ENCODE results near the gene CT45A5. TPM values are rescaled to one million over a fixed set of nuclear protein-coding genes. Genes with fewer than 3 reads are reported as not detected.
A peak's percentile ranks its signal among the peaks of the same experiment; 100 is the strongest.
"Not testable (repeated sequence)": the region's sequence is repeated elsewhere in the genome, so short reads cannot be mapped to it uniquely, and the experiment has no call there.

The CT45A5 gene
- total RNA-seq, 1 experiment from 2014 or later, result not detected

DNA sequence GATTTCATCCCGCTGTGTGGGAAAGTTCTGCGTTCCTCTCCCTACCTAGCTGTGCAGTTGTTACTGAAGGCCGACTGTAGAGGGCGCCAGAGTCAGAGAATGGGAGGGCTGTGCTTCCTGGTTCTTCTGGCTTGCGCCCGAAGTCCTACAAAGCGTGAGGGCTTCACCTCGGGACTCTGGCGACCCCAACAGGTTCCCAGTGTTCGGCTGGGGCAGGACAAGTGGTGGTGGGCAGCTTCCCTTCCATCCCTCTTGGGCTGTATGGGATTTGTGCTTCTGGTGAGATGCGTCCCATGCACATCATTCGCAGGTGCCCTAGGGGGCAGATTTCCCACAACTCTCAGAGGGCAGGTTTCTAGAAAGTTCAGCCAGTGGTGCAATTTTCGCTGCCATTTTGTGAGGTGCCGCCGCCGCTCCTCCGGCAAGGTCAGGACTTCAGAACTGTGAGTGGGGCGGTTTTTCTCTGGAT, 44.6 kb downstream of the CT45A5 start:
- Mint-ChIP-seq H3K27ac (ENCODE audit: unreplicated experiment) (no peak overlapping the region), H3K9me3 (ENCODE audit: low read depth, unreplicated experiment) (no peaks in the 10 kb centered on the region), H3K27me3 (ENCODE audit: unreplicated experiment) (no peaks in the 10 kb centered on the region), H3K36me3 (ENCODE audit: insufficient read depth, unreplicated experiment) (no peaks in the 10 kb centered on the region), H3K4me3 (ENCODE audit: low read depth, unreplicated experiment) (no peak overlapping the region), H3K4me1 (ENCODE audit: low read depth, unreplicated experiment) (no peaks in the 10 kb centered on the region)
- peak; percentile 47 for DNase-seq
- CTCF ChIA-PET, result no interaction called here
- TF ChIP-seq CTCF (IDR thresholded peaks at IDR 0.05; ENCODE audit: unreplicated experiment), result no peak
- intact Hi-C loops (cut with micrococcal nuclease; ENCODE audit: unreplicated experiment), result no loop called here
- no TSS peak for BruUV-seq (replicated peaks)

- TF ChIP-seq CTCF (IDR thresholded peaks at IDR 0.05; ENCODE audit: unreplicated experiment), result no peak
- CTCF ChIA-PET, result no interaction called here
- H3K4me3 Mint-ChIP-seq (ENCODE audit: low read depth, unreplicated experiment), result no peak overlapping the region
- H3K27me3 Mint-ChIP-seq (ENCODE audit: unreplicated experiment), result no peaks in the 10 kb centered on the region
- no peaks in the 10 kb centered on the region for H3K4me1 Mint-ChIP-seq (ENCODE audit: low read depth, unreplicated experiment)
- no peaks in the 10 kb centered on the region for H3K36me3 Mint-ChIP-seq (ENCODE audit: insufficient read depth, unreplicated experiment)
- intact Hi-C loops (cut with micrococcal nuclease; ENCODE audit: unreplicated experiment), result no loop called here
- BruUV-seq (replicated peaks), result no TSS peak
- no peak overlapping the region for H3K27ac Mint-ChIP-seq (ENCODE audit: unreplicated experiment)
- no peaks in the 10 kb centered on the region for H3K9me3 Mint-ChIP-seq (ENCODE audit: low read depth, unreplicated experiment)
- DNase-seq, result no peak
Observed at GRCh38 chrX:135737366-135738071, 47.8 kb downstream of the CT45A5 start.

GRCh38 chrX:135734666-135735065, 50.6 kb downstream of the CT45A5 start:
- H3K4me1 Mint-ChIP-seq (ENCODE audit: low read depth, unreplicated experiment); H3K9me3 Mint-ChIP-seq (ENCODE audit: low read depth, unreplicated experiment); DNase-seq; CTCF ChIA-PET; H3K27ac Mint-ChIP-seq (ENCODE audit: unreplicated experiment); intact Hi-C loops (cut with micrococcal nuclease; ENCODE audit: unreplicated experiment); H3K27me3 Mint-ChIP-seq (ENCODE audit: unreplicated experiment); H3K4me3 Mint-ChIP-seq (ENCODE audit: low read depth, unreplicated experiment); BruUV-seq (replicated peaks); H3K36me3 Mint-ChIP-seq (ENCODE audit: insufficient read depth, unreplicated experiment): not testable (repeated sequence)

Other genes starting within 250 kb of the CT45A5 start
- not detected in 2 replicates for gene CT45A1, start 71.9 kb downstream of the CT45A5 start, total RNA-seq (2022)
- gene CT45A3, start 17.3 kb downstream of the CT45A5 start, total RNA-seq (2022), result not detected in 2 replicates
- not detected in 2 replicates for gene CT45A6, start 17.3 kb upstream of the CT45A5 start, total RNA-seq (2022)
- not detected in 2 replicates for gene CT45A2, start 34.5 kb upstream of the CT45A5 start, total RNA-seq (2022)
- gene CT45A7, start 51.8 kb upstream of the CT45A5 start, total RNA-seq (2022), result not detected in 2 replicates
- gene CT45A8, start 69.0 kb upstream of the CT45A5 start, total RNA-seq (2022), result not detected in 2 replicates
- gene CT45A9, start 86.3 kb upstream of the CT45A5 start, total RNA-seq (2022), result not detected in 2 replicates
- gene CT45A10, start 107.9 kb upstream of the CT45A5 start, total RNA-seq (2022), result not detected in 2 replicates
- not detected in 2 replicates for gene SAGE1, start 108.2 kb upstream of the CT45A5 start, total RNA-seq (2022)
- 33.0 and 37.1 TPM in 2 replicates for gene MMGT1, start 188.5 kb upstream of the CT45A5 start, total RNA-seq (2022)
- 19.7 and 21.7 TPM in 2 replicates for gene SLC9A6, start 199.9 kb upstream of the CT45A5 start, total RNA-seq (2022)

Measured in Calu3 (cell line).